Cortex of kidney (tissue), 1 donor: ENCODE data around the gene KIAA1328.

ENCODE experiments used
- DNase-seq: peaks from one replicate; lab custom pipeline; 2025; lab: John Stamatoyannopoulos, UW

Gene KIAA1328

GRCh38 chr18:37222354-37222998, 393.5 kb downstream of the KIAA1328 start:
- no peak for DNase-seq

- no peak for DNase-seq
Measured at GRCh38 chr18:37222999-37223378, 394.1 kb downstream of the KIAA1328 start.

- DNase-seq, result no peak
Measured at GRCh38 chr18:37225279-37225678, 396.4 kb downstream of the KIAA1328 start.

GRCh38 chr18:37230768-37231167, 401.8 kb downstream of the KIAA1328 start:
- no peak for DNase-seq

- DNase-seq, result no peak
Measured at GRCh38 chr18:37231251-37231650, 402.3 kb downstream of the KIAA1328 start.

- DNase-seq, result no peak
Measured at GRCh38 chr18:37235583-37235982, 406.7 kb downstream of the KIAA1328 start.

GRCh38 chr18:37238282-37239108, 409.6 kb downstream of the KIAA1328 start:
- DNase-seq, result no peak

GRCh38 chr18:37242091-37242490, 413.2 kb downstream of the KIAA1328 start:
- DNase-seq, result no peak

- DNase-seq, result no peak
Measured at GRCh38 chr18:37242826-37243560, 414.1 kb downstream of the KIAA1328 start.

- DNase-seq, result no peak
Measured at GRCh38 chr18:37243741-37244140, 414.8 kb downstream of the KIAA1328 start.

- DNase-seq, result no peak
Measured at GRCh38 chr18:37244618-37245017, 415.7 kb downstream of the KIAA1328 start.

- DNase-seq, result no peak
Measured at GRCh38 chr18:37246779-37247340, 417.9 kb downstream of the KIAA1328 start.

- no peak for DNase-seq
Measured at GRCh38 chr18:37247497-37248161, 418.7 kb downstream of the KIAA1328 start.

- no peak for DNase-seq
Measured at GRCh38 chr18:37248281-37248680, 419.4 kb downstream of the KIAA1328 start.

- no peak for DNase-seq
Measured at GRCh38 chr18:37249171-37249886, 420.4 kb downstream of the KIAA1328 start.

GRCh38 chr18:37249895-37250618, 421.1 kb downstream of the KIAA1328 start:
- no peak for DNase-seq

GRCh38 chr18:37251679-37252078, 422.8 kb downstream of the KIAA1328 start:
- no peak for DNase-seq

- DNase-seq, result no peak
Measured at GRCh38 chr18:37252342-37252741, 423.4 kb downstream of the KIAA1328 start.

- DNase-seq, result no peak
Measured at GRCh38 chr18:37252854-37253393, 424.0 kb downstream of the KIAA1328 start.
